HG03060 (cell line): ENCODE data around the gene C2orf80.
"Not testable (repeated sequence)": the region's sequence is repeated elsewhere in the genome, so short reads cannot be mapped to it uniquely, and the experiment has no call there.

Experiments
- ATAC-seq: cut with Tn5 transposase; IDR thresholded peaks from one replicate; pipeline ENCODE4 v1.9.1; 2021; ENCODE audit warnings: low read depth, moderate number of reproducible peaks; ENCODE audit not compliant: unreplicated experiment

C2orf80 gene

DNA sequence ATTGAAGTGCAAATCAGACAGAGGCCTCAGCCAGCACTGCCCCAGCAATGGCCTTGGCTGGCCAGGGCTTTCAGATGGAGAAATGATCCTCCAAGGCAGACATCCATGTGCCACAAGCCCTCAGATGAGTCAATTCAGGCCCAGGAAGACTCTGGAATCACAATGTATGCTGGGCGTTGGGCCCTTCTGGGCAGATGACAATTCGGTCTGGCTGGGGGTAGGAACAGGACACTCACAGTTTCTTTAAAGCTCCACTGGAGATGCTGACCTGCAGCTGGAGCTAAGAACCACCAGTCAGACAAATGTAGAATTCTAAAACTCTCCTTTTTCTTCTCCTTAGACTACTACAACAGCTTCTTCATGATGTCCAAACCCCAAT lies 53.1 kb downstream of the C2orf80 start:
- no peak for ATAC-seq

DNA sequence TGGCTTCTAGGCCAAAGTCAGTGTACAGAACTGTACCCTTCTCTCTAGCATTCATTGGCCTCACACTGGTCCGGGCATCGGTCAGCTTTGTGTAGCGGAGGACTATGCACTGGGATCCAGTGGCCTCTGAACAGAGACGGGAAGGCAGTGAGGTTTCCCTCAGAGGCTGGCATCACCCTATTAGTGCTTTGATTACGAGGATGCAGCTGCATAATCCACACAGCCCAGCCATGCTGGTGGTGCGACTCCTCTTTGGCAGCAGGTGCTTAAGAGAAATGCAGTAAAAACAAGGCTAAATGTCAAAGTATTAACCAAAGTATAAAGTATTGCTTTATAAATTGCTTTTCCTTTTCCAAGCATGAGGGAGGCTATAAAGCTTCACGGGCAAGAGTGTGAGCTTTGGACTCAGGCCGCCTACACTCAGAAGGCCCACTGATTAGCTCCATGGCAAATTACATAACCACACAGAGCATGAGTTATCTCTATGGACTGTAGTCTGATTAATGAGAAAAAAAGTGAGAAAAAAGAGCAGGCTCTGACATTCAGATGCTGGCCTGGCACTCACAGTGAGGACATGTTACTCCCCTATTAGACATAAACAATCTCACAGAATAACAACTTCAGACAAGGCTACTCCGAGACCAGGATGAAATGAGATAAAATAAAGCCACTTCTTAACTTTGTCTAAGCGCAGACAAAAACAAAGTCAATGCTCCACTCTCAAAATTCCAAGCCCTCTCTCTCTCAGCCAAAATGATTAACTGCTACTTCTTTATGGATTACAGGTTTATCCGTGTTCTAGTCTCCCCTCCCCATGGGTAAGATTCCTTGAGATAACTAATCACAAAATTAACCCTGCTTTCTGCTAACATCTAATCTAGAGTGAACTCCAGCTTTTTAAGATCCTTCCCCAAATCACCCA lies 53.8 kb downstream of the C2orf80 start:
- no peak for ATAC-seq

DNA sequence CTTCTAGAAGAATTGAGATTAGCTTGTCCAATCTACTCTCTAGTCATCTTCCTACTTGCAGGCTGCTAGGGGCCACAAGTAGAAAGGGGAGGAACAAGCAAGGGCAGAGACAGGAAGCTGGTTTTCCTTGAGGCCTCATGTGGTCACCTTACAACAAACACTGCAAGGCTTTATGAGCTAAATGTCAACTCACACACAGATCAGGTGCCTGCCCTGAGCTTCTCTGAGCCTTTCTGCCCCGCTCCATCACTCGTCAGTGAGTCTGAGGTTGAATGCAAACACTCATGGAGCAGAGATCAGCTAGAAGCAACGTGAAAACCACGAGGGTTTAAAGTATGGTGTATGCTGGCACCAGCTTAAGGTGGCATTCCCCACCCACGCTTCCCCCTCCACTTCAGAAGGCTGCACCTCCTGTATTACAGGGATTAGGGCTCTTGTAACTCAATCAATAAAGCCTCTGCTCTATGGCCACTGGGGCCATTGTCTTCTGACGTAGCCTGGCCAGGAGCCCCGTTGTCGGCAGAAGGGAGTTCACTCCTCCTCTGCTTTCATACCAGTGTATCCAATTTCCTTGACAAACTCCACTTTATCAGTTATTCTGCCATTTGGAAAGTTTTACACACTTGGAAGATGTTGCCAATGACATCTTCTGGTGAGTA lies 54.8 kb downstream of the C2orf80 start:
- no peak for ATAC-seq

DNA sequence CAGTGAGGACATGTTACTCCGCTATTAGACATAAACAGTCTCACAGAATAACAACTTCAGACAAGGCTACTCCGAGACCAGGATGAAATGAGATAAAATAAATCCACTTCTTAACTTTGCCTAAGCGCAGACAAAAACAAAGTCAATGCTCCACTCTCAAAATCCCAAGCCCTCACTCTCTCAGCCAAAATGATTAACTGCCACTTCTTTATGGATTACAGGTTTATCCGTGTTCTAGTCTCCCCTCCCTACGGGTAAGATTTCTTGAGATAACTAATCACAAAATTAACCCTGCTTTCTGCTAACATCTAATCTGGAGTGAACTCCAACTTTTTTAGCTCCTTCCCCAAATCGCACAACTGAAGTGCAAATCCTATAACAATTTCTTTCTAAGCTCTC lies 59.1 kb downstream of the C2orf80 start:
- no peak for ATAC-seq

DNA sequence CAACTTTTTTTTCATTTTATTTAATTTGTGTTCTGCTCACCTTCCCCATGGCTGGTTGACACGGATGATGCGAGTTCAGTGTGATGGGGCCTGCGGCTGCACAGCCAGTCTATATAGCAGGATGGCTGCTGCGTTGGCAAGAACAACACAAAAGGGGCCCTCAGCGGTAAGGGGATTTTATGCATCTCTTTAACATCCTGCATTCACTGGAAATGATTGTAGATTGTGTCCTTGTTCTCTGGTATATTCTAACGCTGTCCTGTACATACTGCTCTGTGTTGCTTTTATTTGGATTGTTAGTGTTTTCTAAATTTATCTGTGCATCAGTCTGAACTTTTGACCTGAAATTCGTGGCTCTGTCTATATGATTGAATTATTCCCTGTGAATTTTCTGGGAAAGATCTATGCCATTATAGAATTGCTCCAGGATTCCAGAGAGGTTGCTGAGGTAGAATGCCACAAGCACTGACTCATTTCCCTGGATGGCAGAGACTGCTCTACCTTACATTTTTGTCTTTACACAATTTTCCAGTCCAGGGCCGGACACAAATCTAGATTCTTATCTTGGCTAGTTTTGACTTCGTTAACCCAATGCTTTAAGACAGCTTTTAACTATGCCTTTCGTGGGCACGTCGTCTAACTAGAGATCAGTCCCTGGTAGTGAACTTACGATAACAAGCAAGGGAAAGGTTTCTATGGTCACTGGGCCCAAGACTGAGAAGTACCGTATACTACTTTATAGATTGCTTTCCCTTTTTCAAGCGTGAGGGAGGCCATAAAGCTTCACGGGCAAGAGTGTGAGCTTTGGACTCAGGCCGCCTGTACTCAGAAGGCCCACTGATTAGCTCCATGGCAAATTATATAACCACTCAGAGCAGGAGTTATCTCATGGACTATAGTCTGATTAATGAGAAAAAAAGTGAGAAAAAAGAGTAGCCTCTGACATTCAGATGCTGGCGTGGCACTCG lies 59.8 kb downstream of the C2orf80 start, which contains the start of gene CRYGC:
TSS of gene CRYGC (minus strand) at position 85 of the 968 bp plus-strand sequence. CDS start at position 49, 36 bp downstream.
- no peak for ATAC-seq

DNA sequence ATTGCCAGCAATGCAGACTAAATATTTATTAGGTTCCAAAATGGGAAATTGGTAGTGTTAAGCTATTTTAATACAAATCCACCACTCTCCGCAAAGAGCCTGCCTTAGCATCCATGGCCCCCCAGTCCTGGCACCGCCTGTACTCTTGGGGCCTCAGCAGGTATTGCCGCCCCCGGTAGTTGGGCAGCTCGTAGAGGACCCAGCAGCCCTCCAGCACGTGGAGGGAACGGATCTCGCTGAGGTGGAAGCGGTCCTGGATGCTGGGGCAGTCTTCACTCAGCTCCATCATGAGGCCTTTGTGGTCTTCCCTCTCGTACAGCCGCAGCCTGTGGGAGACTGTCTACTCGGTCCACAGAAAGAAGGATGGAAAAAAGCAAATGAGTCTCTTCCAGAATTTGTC lies 61.7 kb downstream of the C2orf80 start:
- no peak for ATAC-seq

DNA sequence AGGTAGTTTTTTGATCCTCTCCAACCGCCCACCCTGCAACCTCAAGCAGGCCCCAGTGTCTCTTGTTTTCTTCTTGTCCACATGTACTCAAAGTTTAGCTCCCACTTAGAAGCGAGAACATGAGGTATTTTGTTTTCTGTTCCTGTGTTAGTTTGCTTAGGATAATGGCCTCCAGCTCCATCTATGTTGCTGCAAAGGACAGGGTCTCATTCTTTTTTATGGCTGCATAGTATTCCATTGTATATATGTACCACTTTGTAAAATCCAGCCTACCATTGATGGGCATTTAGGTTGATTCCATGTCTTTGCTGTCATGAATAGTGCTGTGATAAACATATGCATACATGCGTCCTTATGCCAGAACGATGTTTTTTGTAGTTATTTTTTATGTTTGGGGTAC lies 62.7 kb downstream of the C2orf80 start:
- no peak for ATAC-seq

DNA sequence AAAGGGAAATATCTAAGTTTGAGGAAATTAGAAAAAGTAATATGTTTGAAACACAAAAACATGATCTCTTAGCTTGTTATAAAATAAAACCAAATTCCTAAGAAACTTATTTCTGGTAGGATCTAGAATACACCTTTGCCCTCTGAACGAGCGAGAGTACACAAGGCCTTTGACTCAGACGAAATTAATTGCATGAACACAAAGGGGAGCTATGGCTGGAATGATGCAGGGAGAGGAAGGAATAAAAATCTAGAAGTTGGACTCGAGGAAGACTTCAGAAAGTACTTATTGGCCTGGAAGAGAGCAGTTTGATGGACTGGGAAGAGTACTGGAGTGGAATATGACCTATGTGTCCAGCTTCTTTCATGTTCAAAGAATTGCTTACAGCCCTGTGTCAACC lies 64.6 kb downstream of the C2orf80 start:
- no peak for ATAC-seq

DNA sequence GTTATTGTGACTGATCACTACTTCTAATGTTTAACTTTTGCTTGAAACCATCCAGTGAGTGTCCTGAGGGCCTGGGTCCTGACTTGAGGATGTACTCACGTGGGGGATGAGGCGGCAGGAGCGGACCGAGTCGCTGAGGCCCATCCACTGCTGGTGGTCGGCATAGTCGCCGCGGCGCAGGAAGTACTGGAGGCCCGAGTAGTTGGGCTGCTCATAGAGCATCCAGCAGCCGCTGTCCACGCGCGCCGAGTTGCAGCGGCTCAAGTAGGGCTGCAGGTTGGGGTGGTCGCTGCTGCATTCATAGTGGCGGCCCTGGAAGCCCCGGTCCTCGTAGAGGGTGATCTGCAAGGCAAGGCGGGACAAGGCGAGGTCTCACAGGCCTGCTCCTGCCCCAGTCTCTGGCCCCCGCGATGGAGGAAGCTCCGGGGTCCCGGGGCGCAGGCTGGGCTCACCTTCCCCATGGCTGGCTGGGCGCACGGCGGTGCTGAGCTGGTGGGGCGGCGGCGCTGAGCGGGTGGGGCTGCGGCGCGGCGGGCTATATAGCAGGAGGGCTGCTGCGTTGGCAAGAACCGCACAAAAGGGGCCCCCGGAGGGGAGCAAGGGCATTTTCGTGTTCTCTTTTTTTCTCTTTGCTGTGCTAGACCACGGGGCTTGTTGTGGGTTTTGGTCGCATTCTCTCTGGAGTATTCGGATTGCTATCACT lies 65.7 kb downstream of the C2orf80 start, which contains the start of gene CRYGD:
TSS of gene CRYGD (minus strand) at position 512 of the 703 bp plus-strand sequence. CDS start at position 461, 51 bp downstream.
- ATAC-seq: not testable (repeated sequence)

DNA sequence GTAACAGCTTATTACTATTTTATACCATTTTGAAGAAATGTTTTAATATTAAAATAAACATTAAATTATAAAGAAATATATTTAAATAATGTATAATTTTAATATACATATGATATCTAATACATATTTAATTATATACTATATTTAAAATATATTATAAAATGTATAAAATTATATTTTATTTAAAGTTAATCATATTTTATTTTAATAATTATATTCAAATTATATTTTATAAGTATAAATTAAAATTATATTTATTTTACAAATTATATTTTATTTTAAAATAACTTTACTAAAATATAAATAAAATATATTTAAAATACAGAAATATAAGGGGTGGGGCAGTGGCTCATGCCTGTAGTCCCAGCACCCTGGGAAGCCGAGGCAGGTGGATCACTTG lies 67.6 kb downstream of the C2orf80 start:
- no peak for ATAC-seq

DNA sequence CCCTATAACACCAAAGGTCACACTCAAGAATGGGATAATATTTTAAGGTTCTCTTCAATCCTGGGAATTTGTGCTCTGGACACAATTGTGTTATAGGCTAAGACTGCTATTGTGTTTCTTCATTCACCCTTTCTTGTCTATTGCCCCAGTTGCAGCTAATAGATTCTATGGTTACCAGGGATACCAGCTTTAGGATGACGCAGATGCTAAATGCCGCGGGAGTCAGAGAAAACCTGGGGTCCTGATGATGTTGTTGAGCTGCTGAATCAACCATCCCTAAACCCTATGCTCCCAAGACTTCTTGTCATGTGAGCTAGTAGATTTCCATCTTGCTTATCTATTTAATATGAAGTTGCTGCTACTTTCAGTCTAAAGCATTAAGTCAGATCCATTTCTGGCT lies 70.9 kb downstream of the C2orf80 start:
- no peak for ATAC-seq

DNA sequence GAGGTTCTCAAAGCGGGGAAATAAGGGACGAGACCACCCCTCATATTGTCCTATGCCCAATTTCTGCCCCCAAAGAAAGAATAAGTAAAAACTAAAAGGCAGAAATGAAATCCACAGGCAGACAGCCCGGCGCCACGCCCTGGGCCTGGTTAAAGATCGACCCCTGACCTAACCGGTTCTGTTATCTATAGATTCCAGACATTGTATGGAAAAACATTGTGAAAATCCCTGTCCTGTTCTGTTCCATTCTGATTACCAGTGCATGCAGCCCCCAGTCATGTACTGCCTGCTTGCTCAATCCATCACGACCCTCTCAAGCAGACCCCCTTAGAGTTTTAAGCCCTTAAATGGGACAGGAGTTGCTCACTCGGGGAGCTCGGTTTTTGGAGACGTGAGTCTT lies 72.4 kb downstream of the C2orf80 start:
- not testable (repeated sequence) for ATAC-seq
